Liver (tissue), 3 donors: ENCODE data around the gene MAPKAPK3.

ENCODE experiments used
- EGR1 ChIP-seq, 2 donors: IDR thresholded peaks; 2 replicates each; pipeline ENCODE4 v1.6.1; 2016 to 2018; ENCODE audit warnings: antibody characterized with exemption in 2 of 2, low read depth in 2 of 2
- GABPA ChIP-seq, 2 donors: IDR thresholded peaks in 1 of 2; conservative IDR thresholded peaks in 1 of 2; 2 replicates each; pipeline ENCODE4 v1.6.1; 2016; ENCODE audit warnings: antibody characterized with exemption in 2 of 2, mild to moderate bottlenecking in 1 of 2, moderate library complexity in 1 of 2
- HNF4A ChIP-seq, 2 donors: conservative IDR thresholded peaks; 2 replicates each; pipeline ENCODE4 v1.6.1; 2016; ENCODE audit warnings: antibody characterized with exemption in 2 of 2, mild to moderate bottlenecking in 2 of 2
- HNF4G ChIP-seq: IDR thresholded peaks from 2 replicates; pipeline ENCODE4 v1.6.1; 2016; ENCODE audit warnings: antibody characterized with exemption
- RAD21 ChIP-seq, 2 donors: IDR thresholded peaks; 2 replicates each; pipeline ENCODE4 v1.6.1; 2016; ENCODE audit warnings: antibody characterized with exemption in 2 of 2, mild to moderate bottlenecking in 2 of 2
- RXRA ChIP-seq, 2 donors: IDR thresholded peaks; 2 replicates each; pipeline ENCODE4 v1.6.1; 2017 to 2018; ENCODE audit warnings: antibody characterized with exemption in 2 of 2, mild to moderate bottlenecking in 1 of 2
- SP1 ChIP-seq: IDR thresholded peaks from 2 replicates; pipeline ENCODE4 v1.6.1; 2018; ENCODE audit warnings: antibody characterized with exemption, mild to moderate bottlenecking
- TAF1 ChIP-seq: conservative IDR thresholded peaks from 2 replicates; pipeline ENCODE4 v1.6.1; 2016; ENCODE audit warnings: antibody characterized with exemption, mild to moderate bottlenecking
- YY1 ChIP-seq: IDR thresholded peaks from 2 replicates; pipeline ENCODE4 v1.6.1; 2016; ENCODE audit warnings: antibody characterized with exemption, mild to moderate bottlenecking
- TF ChIP-seq, protein P1 (sequence below): fragments of 150-350 bp; IDR thresholded peaks from 2 replicates; pipeline ENCODE4 v1.5.1; 2017; ENCODE audit warnings: improper control_type of control experiment, low read depth, low read length; ENCODE audit not compliant: missing input control
- TF ChIP-seq, protein P2 (sequence below): IDR thresholded peaks from 2 replicates; pipeline ENCODE4 v1.6.1; 2016; ENCODE audit warnings: antibody characterized with exemption
- TF ChIP-seq, protein P3 (sequence below): IDR thresholded peaks from 2 replicates; pipeline ENCODE4 v1.6.1; 2016; ENCODE audit warnings: antibody characterized with exemption, mild to moderate bottlenecking
- TF ChIP-seq, protein P4 (sequence below): IDR thresholded peaks from 2 replicates; pipeline ENCODE4 v1.6.1; 2016; ENCODE audit warnings: antibody characterized with exemption
- TF ChIP-seq, protein P5 (sequence below): IDR thresholded peaks from 2 replicates; pipeline ENCODE4 v1.6.1; 2016; ENCODE audit warnings: antibody characterized with exemption
- donor health status: healthy.
- donor health status: healthy.

DNA sequence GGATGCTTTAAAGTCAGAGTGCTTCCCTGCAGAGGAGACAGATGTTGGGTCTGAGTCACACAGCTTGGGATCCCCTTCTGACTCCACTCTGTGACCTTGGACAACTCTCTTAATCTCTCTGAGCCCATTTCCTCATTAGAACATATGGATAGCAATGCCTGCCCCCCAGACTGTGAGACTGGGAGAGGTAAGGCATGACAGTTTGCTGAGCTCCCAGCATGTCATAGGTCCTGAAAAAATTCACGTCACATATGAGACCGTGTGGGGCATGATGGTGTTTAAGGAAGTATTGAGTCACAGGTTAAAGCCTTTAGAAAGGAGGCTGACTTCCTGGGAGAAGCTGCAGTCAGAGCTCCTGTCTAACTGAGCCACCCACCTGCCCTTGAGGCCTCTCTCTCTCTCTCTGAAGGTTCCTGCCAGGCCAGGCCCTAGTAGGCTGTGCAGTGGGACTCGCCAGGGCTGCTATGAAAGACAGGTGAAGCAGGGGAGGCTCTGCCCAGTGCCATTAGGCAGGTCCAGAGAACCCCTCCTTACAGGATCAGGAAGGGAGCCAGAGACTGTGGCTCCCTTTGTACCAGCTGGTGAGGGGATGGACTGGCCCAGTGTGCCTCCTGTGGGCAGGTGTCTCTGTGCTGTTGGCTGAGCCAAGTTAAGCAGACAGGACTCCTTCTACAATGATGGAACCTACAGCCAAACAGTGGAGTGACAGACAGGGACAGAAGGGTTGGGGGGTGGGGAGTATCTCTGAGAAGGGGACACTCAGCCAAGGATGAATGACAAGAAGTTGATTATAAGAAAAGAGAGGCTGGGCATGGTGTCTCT is 38.3 kb downstream of the MAPKAPK3 start:
- TF ChIP-seq GABPA (IDR thresholded peaks at IDR 0.05 in 1 of 2, conservative IDR thresholded peaks at IDR 0.05 in 1 of 2) (no peak), RAD21 (IDR thresholded peaks at IDR 0.05) (no peak), SP1 (no peak), TAF1 (no peak), YY1 (no peak), HNF4G (no peak), RXRA (IDR thresholded peaks at IDR 0.05) (no peak), EGR1 (IDR thresholded peaks at IDR 0.05; ENCODE audit: low read depth in 2 of 2) (no peak), HNF4A (conservative IDR thresholded peaks at IDR 0.05) (no peak)
- TF ChIP-seq, protein P1, sequence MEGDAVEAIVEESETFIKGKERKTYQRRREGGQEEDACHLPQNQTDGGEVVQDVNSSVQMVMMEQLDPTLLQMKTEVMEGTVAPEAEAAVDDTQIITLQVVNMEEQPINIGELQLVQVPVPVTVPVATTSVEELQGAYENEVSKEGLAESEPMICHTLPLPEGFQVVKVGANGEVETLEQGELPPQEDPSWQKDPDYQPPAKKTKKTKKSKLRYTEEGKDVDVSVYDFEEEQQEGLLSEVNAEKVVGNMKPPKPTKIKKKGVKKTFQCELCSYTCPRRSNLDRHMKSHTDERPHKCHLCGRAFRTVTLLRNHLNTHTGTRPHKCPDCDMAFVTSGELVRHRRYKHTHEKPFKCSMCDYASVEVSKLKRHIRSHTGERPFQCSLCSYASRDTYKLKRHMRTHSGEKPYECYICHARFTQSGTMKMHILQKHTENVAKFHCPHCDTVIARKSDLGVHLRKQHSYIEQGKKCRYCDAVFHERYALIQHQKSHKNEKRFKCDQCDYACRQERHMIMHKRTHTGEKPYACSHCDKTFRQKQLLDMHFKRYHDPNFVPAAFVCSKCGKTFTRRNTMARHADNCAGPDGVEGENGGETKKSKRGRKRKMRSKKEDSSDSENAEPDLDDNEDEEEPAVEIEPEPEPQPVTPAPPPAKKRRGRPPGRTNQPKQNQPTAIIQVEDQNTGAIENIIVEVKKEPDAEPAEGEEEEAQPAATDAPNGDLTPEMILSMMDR, result no peak
- TF ChIP-seq, protein P2, sequence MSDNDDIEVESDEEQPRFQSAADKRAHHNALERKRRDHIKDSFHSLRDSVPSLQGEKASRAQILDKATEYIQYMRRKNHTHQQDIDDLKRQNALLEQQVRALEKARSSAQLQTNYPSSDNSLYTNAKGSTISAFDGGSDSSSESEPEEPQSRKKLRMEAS, result no peak
- TF ChIP-seq, protein P3, sequence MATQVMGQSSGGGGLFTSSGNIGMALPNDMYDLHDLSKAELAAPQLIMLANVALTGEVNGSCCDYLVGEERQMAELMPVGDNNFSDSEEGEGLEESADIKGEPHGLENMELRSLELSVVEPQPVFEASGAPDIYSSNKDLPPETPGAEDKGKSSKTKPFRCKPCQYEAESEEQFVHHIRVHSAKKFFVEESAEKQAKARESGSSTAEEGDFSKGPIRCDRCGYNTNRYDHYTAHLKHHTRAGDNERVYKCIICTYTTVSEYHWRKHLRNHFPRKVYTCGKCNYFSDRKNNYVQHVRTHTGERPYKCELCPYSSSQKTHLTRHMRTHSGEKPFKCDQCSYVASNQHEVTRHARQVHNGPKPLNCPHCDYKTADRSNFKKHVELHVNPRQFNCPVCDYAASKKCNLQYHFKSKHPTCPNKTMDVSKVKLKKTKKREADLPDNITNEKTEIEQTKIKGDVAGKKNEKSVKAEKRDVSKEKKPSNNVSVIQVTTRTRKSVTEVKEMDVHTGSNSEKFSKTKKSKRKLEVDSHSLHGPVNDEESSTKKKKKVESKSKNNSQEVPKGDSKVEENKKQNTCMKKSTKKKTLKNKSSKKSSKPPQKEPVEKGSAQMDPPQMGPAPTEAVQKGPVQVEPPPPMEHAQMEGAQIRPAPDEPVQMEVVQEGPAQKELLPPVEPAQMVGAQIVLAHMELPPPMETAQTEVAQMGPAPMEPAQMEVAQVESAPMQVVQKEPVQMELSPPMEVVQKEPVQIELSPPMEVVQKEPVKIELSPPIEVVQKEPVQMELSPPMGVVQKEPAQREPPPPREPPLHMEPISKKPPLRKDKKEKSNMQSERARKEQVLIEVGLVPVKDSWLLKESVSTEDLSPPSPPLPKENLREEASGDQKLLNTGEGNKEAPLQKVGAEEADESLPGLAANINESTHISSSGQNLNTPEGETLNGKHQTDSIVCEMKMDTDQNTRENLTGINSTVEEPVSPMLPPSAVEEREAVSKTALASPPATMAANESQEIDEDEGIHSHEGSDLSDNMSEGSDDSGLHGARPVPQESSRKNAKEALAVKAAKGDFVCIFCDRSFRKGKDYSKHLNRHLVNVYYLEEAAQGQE, result no peak
- TF ChIP-seq, protein P4, sequence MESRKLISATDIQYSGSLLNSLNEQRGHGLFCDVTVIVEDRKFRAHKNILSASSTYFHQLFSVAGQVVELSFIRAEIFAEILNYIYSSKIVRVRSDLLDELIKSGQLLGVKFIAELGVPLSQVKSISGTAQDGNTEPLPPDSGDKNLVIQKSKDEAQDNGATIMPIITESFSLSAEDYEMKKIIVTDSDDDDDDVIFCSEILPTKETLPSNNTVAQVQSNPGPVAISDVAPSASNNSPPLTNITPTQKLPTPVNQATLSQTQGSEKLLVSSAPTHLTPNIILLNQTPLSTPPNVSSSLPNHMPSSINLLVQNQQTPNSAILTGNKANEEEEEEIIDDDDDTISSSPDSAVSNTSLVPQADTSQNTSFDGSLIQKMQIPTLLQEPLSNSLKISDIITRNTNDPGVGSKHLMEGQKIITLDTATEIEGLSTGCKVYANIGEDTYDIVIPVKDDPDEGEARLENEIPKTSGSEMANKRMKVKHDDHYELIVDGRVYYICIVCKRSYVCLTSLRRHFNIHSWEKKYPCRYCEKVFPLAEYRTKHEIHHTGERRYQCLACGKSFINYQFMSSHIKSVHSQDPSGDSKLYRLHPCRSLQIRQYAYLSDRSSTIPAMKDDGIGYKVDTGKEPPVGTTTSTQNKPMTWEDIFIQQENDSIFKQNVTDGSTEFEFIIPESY, result no peak
- TF ChIP-seq, protein P5, sequence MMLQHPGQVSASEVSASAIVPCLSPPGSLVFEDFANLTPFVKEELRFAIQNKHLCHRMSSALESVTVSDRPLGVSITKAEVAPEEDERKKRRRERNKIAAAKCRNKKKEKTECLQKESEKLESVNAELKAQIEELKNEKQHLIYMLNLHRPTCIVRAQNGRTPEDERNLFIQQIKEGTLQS, result no peak
